Measurements from ENCODE around the gene TRIM13. TPM values are rescaled to one million over a fixed set of nuclear protein-coding genes. Genes with fewer than 3 reads are reported as not detected.
"Not testable (repeated sequence)": the region's sequence is repeated elsewhere in the genome, so short reads cannot be mapped to it uniquely, and the experiment has no call there.

Gene TRIM13
- total RNA-seq, 2 donors from 2014 or later: 24.4 to 52.4 TPM

DNA sequence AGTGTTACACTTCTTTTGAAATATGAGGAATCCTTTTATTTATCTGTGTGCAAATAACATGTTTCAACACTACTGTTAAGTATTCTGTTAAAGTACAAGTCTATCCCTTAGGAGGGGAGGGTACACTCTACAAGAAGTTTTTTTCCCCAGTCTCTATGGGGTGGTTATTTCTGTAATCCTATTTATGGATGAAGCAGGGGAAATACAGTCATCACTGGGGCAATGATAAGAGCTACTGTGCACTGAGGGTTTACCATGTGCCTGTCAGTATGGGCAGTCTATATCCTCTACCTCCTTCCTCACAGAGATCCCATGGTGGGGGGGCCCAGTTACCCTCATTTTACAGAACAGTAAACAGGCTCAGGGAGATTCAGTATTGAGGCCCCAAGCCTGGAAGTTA, 16.6 kb upstream of the TRIM13 start:
- no peaks in the 10 kb centered on the region for H3K27me3 ChIP-seq (replicated peaks; ENCODE audit: insufficient read depth)
- H3K9me3 ChIP-seq: no peaks in the 10 kb centered on the region
- H3K4me3 ChIP-seq: no peak overlapping the region
- H3K36me3 ChIP-seq: no peaks in the 10 kb centered on the region
- intact Hi-C loops (cut with DNase I): no loop called here
- H3K27ac ChIP-seq: no peak overlapping the region
- H3K4me1 ChIP-seq (replicated peaks): no peaks in the 10 kb centered on the region
- no peak for DNase-seq (ENCODE audit: low spot score)
- TF ChIP-seq, protein P1, sequence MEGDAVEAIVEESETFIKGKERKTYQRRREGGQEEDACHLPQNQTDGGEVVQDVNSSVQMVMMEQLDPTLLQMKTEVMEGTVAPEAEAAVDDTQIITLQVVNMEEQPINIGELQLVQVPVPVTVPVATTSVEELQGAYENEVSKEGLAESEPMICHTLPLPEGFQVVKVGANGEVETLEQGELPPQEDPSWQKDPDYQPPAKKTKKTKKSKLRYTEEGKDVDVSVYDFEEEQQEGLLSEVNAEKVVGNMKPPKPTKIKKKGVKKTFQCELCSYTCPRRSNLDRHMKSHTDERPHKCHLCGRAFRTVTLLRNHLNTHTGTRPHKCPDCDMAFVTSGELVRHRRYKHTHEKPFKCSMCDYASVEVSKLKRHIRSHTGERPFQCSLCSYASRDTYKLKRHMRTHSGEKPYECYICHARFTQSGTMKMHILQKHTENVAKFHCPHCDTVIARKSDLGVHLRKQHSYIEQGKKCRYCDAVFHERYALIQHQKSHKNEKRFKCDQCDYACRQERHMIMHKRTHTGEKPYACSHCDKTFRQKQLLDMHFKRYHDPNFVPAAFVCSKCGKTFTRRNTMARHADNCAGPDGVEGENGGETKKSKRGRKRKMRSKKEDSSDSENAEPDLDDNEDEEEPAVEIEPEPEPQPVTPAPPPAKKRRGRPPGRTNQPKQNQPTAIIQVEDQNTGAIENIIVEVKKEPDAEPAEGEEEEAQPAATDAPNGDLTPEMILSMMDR (IDR thresholded peaks at IDR 0.05): no peak
- no peak for TF ChIP-seq POLR2AphosphoS5 (IDR thresholded peaks at IDR 0.05)
- TF ChIP-seq POLR2A (IDR thresholded peaks at IDR 0.05): no peak

DNA sequence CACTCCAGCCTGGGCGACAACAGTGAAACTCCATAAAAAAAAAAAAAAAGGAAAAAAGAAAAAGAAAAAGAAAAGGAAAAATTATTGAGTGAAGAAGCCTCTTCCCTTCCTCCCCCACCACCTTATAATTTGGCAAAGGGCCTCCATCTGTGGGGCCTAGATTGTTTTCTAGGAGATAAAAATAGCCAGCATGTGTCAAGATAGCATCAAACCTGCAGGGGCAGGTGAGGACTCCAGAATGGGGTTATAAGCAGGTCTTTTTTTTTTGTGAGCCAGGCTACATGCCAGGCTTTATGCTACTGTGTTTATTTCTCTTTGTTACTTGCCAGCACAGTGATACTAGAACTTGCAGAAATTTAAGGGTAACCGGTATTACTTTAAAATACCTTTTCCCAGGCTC, 11.7 kb upstream of the TRIM13 start:
- H3K4me3 ChIP-seq: no peak overlapping the region
- no peaks in the 10 kb centered on the region for H3K27me3 ChIP-seq (replicated peaks; ENCODE audit: insufficient read depth)
- 36% methylated on average over 2 of the region's 2 CpGs for WGBS
- intact Hi-C loops (cut with DNase I): no loop called here
- DNase-seq (ENCODE audit: low spot score): peak; percentile 67
- H3K27ac ChIP-seq: no peak overlapping the region
- TF ChIP-seq POLR2AphosphoS5 (IDR thresholded peaks at IDR 0.05) (peak; percentile 76), POLR2A (IDR thresholded peaks at IDR 0.05) (no peak)
- no peaks in the 10 kb centered on the region for H3K4me1 ChIP-seq (replicated peaks)
- H3K9me3 ChIP-seq: no peaks in the 10 kb centered on the region
- no peaks in the 10 kb centered on the region for H3K36me3 ChIP-seq

DNA sequence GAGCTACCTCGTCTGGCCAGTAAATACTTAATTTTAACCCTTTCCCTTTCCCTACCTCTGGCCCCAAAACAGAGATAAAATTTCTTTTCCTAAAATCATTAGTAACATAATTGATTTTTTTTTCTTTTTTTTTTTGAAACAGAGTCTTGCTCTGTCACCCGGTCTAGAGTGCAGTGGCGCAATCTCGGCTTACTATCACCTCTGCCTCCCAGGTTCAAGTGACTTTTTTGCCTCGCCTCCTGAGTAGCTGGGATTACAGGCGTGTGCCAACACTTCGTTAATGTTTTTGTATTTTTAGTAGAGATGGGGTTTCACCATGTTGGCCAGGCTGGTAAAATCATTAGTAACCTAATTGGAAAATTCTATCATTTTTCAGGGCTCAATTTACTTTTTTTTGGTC, 10.4 kb upstream of the TRIM13 start:
- DNase-seq (ENCODE audit: low spot score): no peak
- Histone ChIP-seq H3K9me3 (no peaks in the 10 kb centered on the region), H3K4me3 (no peak overlapping the region), H3K4me1 (replicated peaks) (no peaks in the 10 kb centered on the region), H3K27me3 (replicated peaks; ENCODE audit: insufficient read depth) (no peaks in the 10 kb centered on the region), H3K36me3 (no peaks in the 10 kb centered on the region), H3K27ac (no peak overlapping the region)
- WGBS: 89% methylated on average over 7 of the region's 7 CpGs
- intact Hi-C loops (cut with DNase I): no loop called here
- TF ChIP-seq, protein P1 (IDR thresholded peaks at IDR 0.05): no peak
- TF ChIP-seq POLR2A (IDR thresholded peaks at IDR 0.05) (no peak), POLR2AphosphoS5 (IDR thresholded peaks at IDR 0.05) (no peak)

DNA sequence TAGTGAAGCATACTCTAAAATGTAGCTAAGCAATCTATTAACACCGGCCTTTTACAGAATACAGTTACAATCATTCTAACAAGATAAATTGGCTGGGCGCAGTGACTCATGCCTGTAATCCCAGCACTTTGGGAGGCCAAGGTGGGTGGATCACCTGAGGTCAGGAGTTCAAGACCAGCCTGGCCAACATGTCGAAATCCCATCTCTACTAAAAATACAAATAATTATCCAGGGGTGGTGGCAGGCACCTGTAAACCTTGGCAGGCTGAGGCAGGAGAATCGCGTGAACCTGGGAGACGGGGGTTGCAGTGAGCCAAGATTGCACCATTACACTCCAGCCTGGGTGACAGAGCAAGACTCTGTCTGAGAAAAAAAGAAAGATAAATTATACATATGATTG, 6.2 kb upstream of the TRIM13 start:
- 91% methylated on average over 6 of the region's 6 CpGs for WGBS

DNA sequence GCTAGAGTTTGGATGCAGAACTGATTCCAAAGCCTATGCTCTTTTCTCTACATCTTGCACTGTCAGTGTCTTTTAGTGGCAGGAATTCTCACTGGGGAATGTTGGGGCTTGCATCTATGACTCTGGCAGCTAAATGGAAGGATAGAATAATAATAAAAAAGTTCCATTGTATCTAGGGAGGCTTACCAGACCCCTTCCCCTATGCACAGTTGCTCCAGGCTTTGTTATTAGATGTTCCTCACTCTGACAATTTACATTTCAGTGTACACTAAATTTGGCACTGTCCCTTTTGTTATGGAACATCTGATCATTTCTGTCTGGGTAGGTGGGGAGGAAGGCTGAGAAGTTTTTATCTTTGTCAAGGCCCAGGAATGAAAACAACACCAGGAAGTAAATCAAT, 3.7 kb upstream of the TRIM13 start:
- H3K27ac ChIP-seq: no peak overlapping the region
- intact Hi-C loops (cut with DNase I): no loop called here
- no peak for DNase-seq (ENCODE audit: low spot score)
- no peaks in the 10 kb centered on the region for H3K36me3 ChIP-seq
- no peaks in the 10 kb centered on the region for H3K9me3 ChIP-seq
- H3K4me3 ChIP-seq: no peak overlapping the region
- H3K4me1 ChIP-seq (replicated peaks): no peaks in the 10 kb centered on the region
- TF ChIP-seq POLR2AphosphoS5 (IDR thresholded peaks at IDR 0.05) (no peak), POLR2A (IDR thresholded peaks at IDR 0.05) (no peak)
- TF ChIP-seq, protein P1 (IDR thresholded peaks at IDR 0.05): no peak
- no peaks in the 10 kb centered on the region for H3K27me3 ChIP-seq (replicated peaks; ENCODE audit: insufficient read depth)

More for the DNA sequence above, 6.2 kb upstream of the TRIM13 start:
- H3K27ac ChIP-seq; H3K9me3 ChIP-seq; H3K36me3 ChIP-seq; H3K4me3 ChIP-seq; H3K27me3 ChIP-seq (replicated peaks; ENCODE audit: insufficient read depth); DNase-seq (ENCODE audit: low spot score); intact Hi-C loops (cut with DNase I); H3K4me1 ChIP-seq (replicated peaks): not testable (repeated sequence)

DNA sequence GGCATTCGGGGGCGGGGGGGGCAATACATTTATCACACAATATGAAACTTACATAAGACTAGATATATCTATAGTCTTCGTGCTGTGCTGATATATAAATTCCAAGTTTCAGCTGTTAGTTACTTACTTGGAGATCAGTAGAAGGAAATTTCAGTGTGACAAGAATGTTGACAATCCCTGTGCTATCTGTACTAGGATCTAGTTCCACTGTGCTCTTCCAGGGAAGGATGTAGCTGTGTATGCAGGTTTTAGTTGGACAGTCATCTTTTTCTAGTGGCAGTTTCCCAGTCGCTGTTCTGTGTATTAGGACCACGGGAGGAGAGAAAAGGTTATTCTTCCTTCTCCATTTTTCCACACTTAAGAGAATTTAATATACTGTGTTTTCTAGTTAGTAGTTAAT, 3.2 kb upstream of the TRIM13 start:
- Histone ChIP-seq H3K36me3 (no peaks in the 10 kb centered on the region), H3K4me1 (replicated peaks) (no peaks in the 10 kb centered on the region), H3K27me3 (replicated peaks; ENCODE audit: insufficient read depth) (no peaks in the 10 kb centered on the region), H3K4me3 (no peak overlapping the region), H3K27ac (no peak overlapping the region), H3K9me3 (no peaks in the 10 kb centered on the region)
- no peak for DNase-seq (ENCODE audit: low spot score)
- intact Hi-C loops (cut with DNase I): no loop called here
- 73% methylated on average over 5 of the region's 5 CpGs for WGBS
- peak; percentile 29 for TF ChIP-seq POLR2AphosphoS5 (IDR thresholded peaks at IDR 0.05)
- TF ChIP-seq, protein P1 (IDR thresholded peaks at IDR 0.05): no peak
- TF ChIP-seq POLR2A (IDR thresholded peaks at IDR 0.05): no peak
